ENCODE data around the gene VRTN. TPM values are rescaled to one million over a fixed set of nuclear protein-coding genes. Genes with fewer than 3 reads are reported as not detected.

VRTN gene
- total and polyA plus RNA-seq, 2 of the 8 experiments (the other 6 are each of a cell fraction or from before 2014, with no cell fraction given): 133 to 148 TPM

- no peak for TF ChIP-seq MAX (IDR thresholded peaks at IDR 0.05)
- no peak for TF ChIP-seq TEAD4 (IDR thresholded peaks at IDR 0.05; ENCODE audit: low read depth, low read length)
- no peak for TF ChIP-seq BRCA1 (IDR thresholded peaks at IDR 0.05; ENCODE audit: low read depth, low read length)
- TF ChIP-seq CTCF (IDR thresholded peaks at IDR 0.05; ENCODE audit: control extremely low read depth in 1 of 3, insufficient read depth in 1 of 3, low read depth in 1 of 3, low read length in 3 of 3): no peak
- TF ChIP-seq SIRT6 (IDR thresholded peaks at IDR 0.05; ENCODE audit: low read length): no peak
- no peak for TF ChIP-seq TBP (IDR thresholded peaks at IDR 0.05; ENCODE audit: low read depth, low read length)
- TF ChIP-seq POLR2AphosphoS5 (IDR thresholded peaks at IDR 0.05; ENCODE audit: low read depth, low read length): no peak
Observed at GRCh38 chr14:74368026-74368425, 19.8 kb downstream of the VRTN start (continued).
